GM12872 (cell line): ENCODE measurements around the gene ASIC2.

Experiments used
- CTCF ChIP-seq: IDR thresholded peaks from 3 replicates; pipeline ENCODE4 v1.5.1; 2011; ENCODE audit warnings: low read depth, mild to moderate bottlenecking, low read length, moderate library complexity; ENCODE audit not compliant: insufficient read depth

Gene ASIC2

GRCh38 chr17:33096161-33096560 lies 196.9 kb downstream of the ASIC2 start:
- no peak for TF ChIP-seq CTCF

- no peak for TF ChIP-seq CTCF
Measured at GRCh38 chr17:33091271-33091670, 201.8 kb downstream of the ASIC2 start.

- TF ChIP-seq CTCF, result no peak
Measured at GRCh38 chr17:33090806-33091205, 202.3 kb downstream of the ASIC2 start.

- TF ChIP-seq CTCF, result no peak
Measured at GRCh38 chr17:33086878-33087277, 206.2 kb downstream of the ASIC2 start.

- TF ChIP-seq CTCF, result no peak
Measured at GRCh38 chr17:33086041-33086440, 207.1 kb downstream of the ASIC2 start.

- TF ChIP-seq CTCF, result no peak
Measured at GRCh38 chr17:33085256-33085655, 207.8 kb downstream of the ASIC2 start.

GRCh38 chr17:33084755-33085154 lies 208.3 kb downstream of the ASIC2 start:
- TF ChIP-seq CTCF, result no peak
